22Rv1 (cell line): ENCODE results near the gene NSUN3.

Experiments used
- ZFX ChIP-seq: fragments of 450-650 bp; IDR thresholded peaks from 2 replicates; pipeline ENCODE4 v1.6.1; 2017; ENCODE audit warnings: antibody characterized with exemption, borderline replicate concordance
- TF ChIP-seq, protein P1 (sequence below): fragments of 450-650 bp; IDR thresholded peaks from 2 replicates; pipeline ENCODE4 v1.5.1; 2017; ENCODE audit warnings: mild to moderate bottlenecking

DNA sequence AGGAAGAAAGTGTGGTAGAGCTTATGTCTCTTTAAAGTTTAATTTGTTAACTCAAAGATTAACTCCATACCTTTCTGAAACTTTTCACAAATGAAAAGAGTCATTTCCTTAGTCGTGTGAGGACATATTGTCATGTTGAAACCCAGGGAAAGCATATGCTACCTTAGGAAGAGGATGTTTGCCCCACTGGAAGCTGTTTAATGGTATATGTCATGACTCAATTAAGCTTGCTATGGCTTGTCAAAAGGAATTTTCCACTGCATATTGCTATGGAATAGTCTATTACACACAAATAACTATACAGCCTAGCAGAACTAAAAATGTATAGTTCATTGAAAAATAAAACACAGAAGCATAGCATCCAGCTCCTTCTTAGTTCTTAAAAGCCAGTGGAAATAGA lies 69.9 kb downstream of the NSUN3 start:
- TF ChIP-seq, protein P1, sequence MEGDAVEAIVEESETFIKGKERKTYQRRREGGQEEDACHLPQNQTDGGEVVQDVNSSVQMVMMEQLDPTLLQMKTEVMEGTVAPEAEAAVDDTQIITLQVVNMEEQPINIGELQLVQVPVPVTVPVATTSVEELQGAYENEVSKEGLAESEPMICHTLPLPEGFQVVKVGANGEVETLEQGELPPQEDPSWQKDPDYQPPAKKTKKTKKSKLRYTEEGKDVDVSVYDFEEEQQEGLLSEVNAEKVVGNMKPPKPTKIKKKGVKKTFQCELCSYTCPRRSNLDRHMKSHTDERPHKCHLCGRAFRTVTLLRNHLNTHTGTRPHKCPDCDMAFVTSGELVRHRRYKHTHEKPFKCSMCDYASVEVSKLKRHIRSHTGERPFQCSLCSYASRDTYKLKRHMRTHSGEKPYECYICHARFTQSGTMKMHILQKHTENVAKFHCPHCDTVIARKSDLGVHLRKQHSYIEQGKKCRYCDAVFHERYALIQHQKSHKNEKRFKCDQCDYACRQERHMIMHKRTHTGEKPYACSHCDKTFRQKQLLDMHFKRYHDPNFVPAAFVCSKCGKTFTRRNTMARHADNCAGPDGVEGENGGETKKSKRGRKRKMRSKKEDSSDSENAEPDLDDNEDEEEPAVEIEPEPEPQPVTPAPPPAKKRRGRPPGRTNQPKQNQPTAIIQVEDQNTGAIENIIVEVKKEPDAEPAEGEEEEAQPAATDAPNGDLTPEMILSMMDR, result no peak
- no peak for TF ChIP-seq ZFX
